GM12878 (cell line): Measurements from ENCODE around the gene SSTR1. TPM values are rescaled to one million over a fixed set of nuclear protein-coding genes. Genes with fewer than 3 reads are reported as not detected.

Experiments
- ATAC-seq: fragments of 200-7000 bp; cut with Tn5 transposase; 3 replicates; pipeline ENCODE4 v1.9.1; 2020; ENCODE audit warnings: mild to moderate bottlenecking, moderate library complexity
- BruUV-seq: library from RNA; stranded (reverse); fragments of 400-500 nt; replicated peaks from 2 replicates; lab custom pipeline; 2021; lab: Mats Ljungman, UMichigan
- CTCF ChIA-PET: fragments of 300-600 bp; sonication (Branson Sonifier 250); formaldehyde crosslinking; extraction: SDS; loops from one replicate; lab custom pipeline; 2021; ENCODE audit warnings: inconsistent platforms; lab: Yijun Ruan, JAX
- POLR2A ChIA-PET: fragments of 350-600 bp; formaldehyde crosslinking; extraction: SDS; loops from one replicate; lab custom pipeline; 2021; ENCODE audit warnings: inconsistent platforms; lab: Charles Lee
- RAD21 ChIA-PET: fragments of 300-600 bp; sonication (Branson Sonifier 250); formaldehyde crosslinking; loops from one replicate; lab custom pipeline; 2023; ENCODE audit warnings: antibody characterized with exemption; ENCODE audit not compliant: unreplicated experiment; lab: Charles Lee
- SMC1A ChIA-PET: fragments of 300-600 bp; sonication (Branson Sonifier 250); formaldehyde crosslinking; loops from one replicate; lab custom pipeline; 2023; ENCODE audit not compliant: unreplicated experiment, uncharacterized antibody; lab: Charles Lee
- DNase-seq: peaks from one replicate; pipeline ENCODE4 v3.0.0-alpha.2; 2011; ENCODE audit warnings: low read depth, low spot score
- FAIRE-seq: peaks from 3 replicates; lab custom pipeline; 2011; peaks lifted over from hg19 to GRCh38; lab: Jason Lieb, UNC
- H2AFZ ChIP-seq: 2 replicates; pipeline ENCODE4 v1.6.0; 2011; ENCODE audit warnings: low read depth, low read length, control low read depth; ENCODE audit not compliant: control insufficient read depth
- H3K27ac ChIP-seq: 2 replicates; pipeline ENCODE4 v1.5.1; 2011; ENCODE audit warnings: control low read depth; ENCODE audit not compliant: control insufficient read depth, insufficient read depth
- H3K27me3 ChIP-seq, 2 experiments: replicated peaks in 1 of 2; 2 replicates each; pipeline versions ENCODE4 v1.6.0 to v1.6.1; 2011; ENCODE audit warnings: low read length in 1 of 2; ENCODE audit not compliant: control insufficient read depth in 2 of 2, insufficient read depth in 2 of 2
- H3K36me3 ChIP-seq, 2 experiments: 2 replicates each; pipeline ENCODE4 v1.5.1; 2011; ENCODE audit warnings: low read length in 1 of 2; ENCODE audit not compliant: control insufficient read depth in 2 of 2, insufficient read depth in 2 of 2
- H3K4me1 ChIP-seq: 2 replicates; pipeline ENCODE4 v1.6.1; 2011; ENCODE audit warnings: mild to moderate bottlenecking, low read length, moderate library complexity, mixed read lengths; ENCODE audit not compliant: control insufficient read depth, insufficient read depth
- H3K4me2 ChIP-seq: 2 replicates; pipeline ENCODE4 v1.6.0; 2011; ENCODE audit warnings: control low read depth; ENCODE audit not compliant: control insufficient read depth, insufficient read depth
- H3K4me3 ChIP-seq: fragments of 200-600 bp; sonication (generic); 2 replicates; pipeline ENCODE4 v1.5.1; 2016
- H3K79me2 ChIP-seq: 2 replicates; pipeline ENCODE4 v1.6.0; 2011; ENCODE audit warnings: low read length; ENCODE audit not compliant: control insufficient read depth, insufficient read depth
- H3K9ac ChIP-seq: 2 replicates; pipeline ENCODE4 v1.8.0; 2011; ENCODE audit warnings: low read length, control low read depth, mixed read lengths; ENCODE audit not compliant: control insufficient read depth, insufficient read depth
- H3K9me3 ChIP-seq: replicated peaks from 3 replicates; pipeline ENCODE4 v1.5.1; 2011; ENCODE audit warnings: mild to moderate bottlenecking, low read length; ENCODE audit not compliant: control insufficient read depth, insufficient read depth
- H4K20me1 ChIP-seq: 2 replicates; pipeline ENCODE4 v1.6.0; 2011; ENCODE audit not compliant: control insufficient read depth, insufficient read depth
- EED ChIP-seq: sonication (generic); IDR thresholded peaks from 2 replicates; pipeline ENCODE4 v1.6.1; 2016; ENCODE audit warnings: antibody characterized with exemption, low read depth
- ETV6 ChIP-seq, 2 experiments: fragments of 450-650 bp in 1 of 2; IDR thresholded peaks in 1 of 2; conservative IDR thresholded peaks in 1 of 2; 2 replicates each; pipeline ENCODE4 v1.6.1; 2014; ENCODE audit warnings: antibody characterized with exemption in 1 of 2, borderline replicate concordance in 1 of 2, low read depth in 1 of 2, mild to moderate bottlenecking in 1 of 2, moderate library complexity in 1 of 2
- FOS ChIP-seq: IDR thresholded peaks from 3 replicates; pipeline ENCODE4 v1.6.1; 2011; ENCODE audit warnings: borderline replicate concordance; ENCODE audit not compliant: insufficient read length; ENCODE audit errors: extremely low read depth
- MYC ChIP-seq: IDR thresholded peaks from 2 replicates; pipeline ENCODE4 v1.6.1; 2011; ENCODE audit warnings: mild to moderate bottlenecking, low read length, moderate library complexity, inconsistent platforms; ENCODE audit not compliant: insufficient read depth, insufficient replicate concordance, insufficient read length, severe bottlenecking
- RAD51 ChIP-seq: fragments of 450-650 bp; IDR thresholded peaks from 2 replicates; pipeline ENCODE4 v1.6.1; 2016; ENCODE audit warnings: moderate library complexity, mild to moderate bottlenecking, inconsistent platforms
- STAT3 ChIP-seq: IDR thresholded peaks from 2 replicates; pipeline ENCODE4 v1.6.1; 2011; ENCODE audit warnings: low read depth, low read length, improper control_type of control experiment
- YY1 ChIP-seq: IDR thresholded peaks from 2 replicates; pipeline ENCODE4 v1.6.1; 2011; ENCODE audit warnings: low read depth, mild to moderate bottlenecking, low read length
- WGBS: methylation state at CpG from one replicate; pipeline ENCODE4 v1.1.6; 2016; ENCODE audit warnings: low lambda C conversion rate; ENCODE audit not compliant: insufficient replicate concordance, insufficient coverage; ENCODE audit errors: missing lambda C conversion rate; 5-methylcytosine and 5-hydroxymethylcytosine counted together
- in situ Hi-C: fragments of 300-500 bp; cut with MboI; formaldehyde crosslinking; loops from 9 replicates; pipeline ENCODE4 v1.14.3; 2018; ENCODE audit warnings: mixed read lengths
- intact Hi-C: fragments of 100-400 bp; cut with micrococcal nuclease; formaldehyde crosslinking; loops from one replicate; pipeline ENCODE4 v1.14.2; 2022; ENCODE audit not compliant: unreplicated experiment
- polyA plus RNA-seq, 11 experiments: library from polyadenylated mRNA; depleted of rRNA in 4 of 11; unstranded in 6 of 11; stranded (reverse) in 5 of 11; fragments of >200 nt; fragmentation: Nextera tagmentation in 4 of 11; fragmentation: Illumina TruSeq in 1 of 11; extraction: Ambion mirVana in 4 of 11; extraction: Trizol in 1 of 11; gene quantifications; 1 replicate in 1 of 11; 2 replicates in 10 of 11; pipeline versions ENCODE4 v1.2.1 to v1.2.3, GENCODE V29; 2011 to 2016; ENCODE audit warnings: inconsistent platforms in 2 of 11, missing spikeins in 2 of 11, low read depth in 1 of 11
- total RNA-seq, 4 experiments: library from RNA; depleted of rRNA in 3 of 4; stranded (reverse); fragments of >200 nt in 3 of 4; fragmentation: Illumina TruSeq in 1 of 4; extraction: Trizol in 1 of 4; gene quantifications; 2 replicates each; pipeline versions ENCODE4 v1.2.1 to v1.2.3, GENCODE V29; 2013 to 2021
- TF ChIP-seq, protein P1 (sequence below): fragments of 150-350 bp; IDR thresholded peaks from 2 replicates; pipeline ENCODE4 v1.6.1; 2014; ENCODE audit warnings: mild to moderate bottlenecking, low read depth, low read length
- TF ChIP-seq, protein P2 (sequence below): fragments of 450-650 bp; IDR thresholded peaks from 2 replicates; pipeline ENCODE4 v1.6.1; 2017; ENCODE audit warnings: antibody characterized with exemption, mild to moderate bottlenecking, moderate library complexity
- TF ChIP-seq, protein P3 (sequence below): IDR thresholded peaks from 2 replicates; pipeline ENCODE4 v1.6.1; 2011; ENCODE audit warnings: borderline replicate concordance, low read depth, mild to moderate bottlenecking, moderate library complexity, low read length; ENCODE audit not compliant: insufficient read depth, poor library complexity, severe bottlenecking

SSTR1 gene
- total and polyA plus RNA-seq, 10 of the 15 experiments (the other 5 are each of a cell fraction or from before 2014, with no cell fraction given): 0.01 to 0.05 TPM; not detected in 8

GRCh38 chr14:38224338-38224737 is 16.6 kb downstream of the SSTR1 start (continued):
- no peak for TF ChIP-seq STAT3
- TF ChIP-seq, protein P1, sequence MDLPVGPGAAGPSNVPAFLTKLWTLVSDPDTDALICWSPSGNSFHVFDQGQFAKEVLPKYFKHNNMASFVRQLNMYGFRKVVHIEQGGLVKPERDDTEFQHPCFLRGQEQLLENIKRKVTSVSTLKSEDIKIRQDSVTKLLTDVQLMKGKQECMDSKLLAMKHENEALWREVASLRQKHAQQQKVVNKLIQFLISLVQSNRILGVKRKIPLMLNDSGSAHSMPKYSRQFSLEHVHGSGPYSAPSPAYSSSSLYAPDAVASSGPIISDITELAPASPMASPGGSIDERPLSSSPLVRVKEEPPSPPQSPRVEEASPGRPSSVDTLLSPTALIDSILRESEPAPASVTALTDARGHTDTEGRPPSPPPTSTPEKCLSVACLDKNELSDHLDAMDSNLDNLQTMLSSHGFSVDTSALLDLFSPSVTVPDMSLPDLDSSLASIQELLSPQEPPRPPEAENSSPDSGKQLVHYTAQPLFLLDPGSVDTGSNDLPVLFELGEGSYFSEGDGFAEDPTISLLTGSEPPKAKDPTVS: no peak
- no peak for TF ChIP-seq YY1
- TF ChIP-seq, protein P2, sequence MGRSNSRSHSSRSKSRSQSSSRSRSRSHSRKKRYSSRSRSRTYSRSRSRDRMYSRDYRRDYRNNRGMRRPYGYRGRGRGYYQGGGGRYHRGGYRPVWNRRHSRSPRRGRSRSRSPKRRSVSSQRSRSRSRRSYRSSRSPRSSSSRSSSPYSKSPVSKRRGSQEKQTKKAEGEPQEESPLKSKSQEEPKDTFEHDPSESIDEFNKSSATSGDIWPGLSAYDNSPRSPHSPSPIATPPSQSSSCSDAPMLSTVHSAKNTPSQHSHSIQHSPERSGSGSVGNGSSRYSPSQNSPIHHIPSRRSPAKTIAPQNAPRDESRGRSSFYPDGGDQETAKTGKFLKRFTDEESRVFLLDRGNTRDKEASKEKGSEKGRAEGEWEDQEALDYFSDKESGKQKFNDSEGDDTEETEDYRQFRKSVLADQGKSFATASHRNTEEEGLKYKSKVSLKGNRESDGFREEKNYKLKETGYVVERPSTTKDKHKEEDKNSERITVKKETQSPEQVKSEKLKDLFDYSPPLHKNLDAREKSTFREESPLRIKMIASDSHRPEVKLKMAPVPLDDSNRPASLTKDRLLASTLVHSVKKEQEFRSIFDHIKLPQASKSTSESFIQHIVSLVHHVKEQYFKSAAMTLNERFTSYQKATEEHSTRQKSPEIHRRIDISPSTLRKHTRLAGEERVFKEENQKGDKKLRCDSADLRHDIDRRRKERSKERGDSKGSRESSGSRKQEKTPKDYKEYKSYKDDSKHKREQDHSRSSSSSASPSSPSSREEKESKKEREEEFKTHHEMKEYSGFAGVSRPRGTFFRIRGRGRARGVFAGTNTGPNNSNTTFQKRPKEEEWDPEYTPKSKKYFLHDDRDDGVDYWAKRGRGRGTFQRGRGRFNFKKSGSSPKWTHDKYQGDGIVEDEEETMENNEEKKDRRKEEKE: no peak
- TF ChIP-seq EED: no peak

- FAIRE-seq (no peak), ATAC-seq (no peak), DNase-seq (no peak)
- Histone ChIP-seq H3K9ac (no peak overlapping the region), H3K36me3 (no peaks in the 10 kb centered on the region), H4K20me1 (no peaks in the 10 kb centered on the region), H3K4me2 (no peak overlapping the region), H3K4me1 (no peaks in the 10 kb centered on the region), H3K27ac (no peak overlapping the region), H3K4me3 (no peak overlapping the region), H2AFZ (no peak overlapping the region), H3K9me3 (no peaks in the 10 kb centered on the region), H3K27me3 (no peaks in the 10 kb centered on the region), H3K79me2 (no peaks in the 10 kb centered on the region)
- ChIA-PET RAD21 (no interaction called here), POLR2A (no interaction called here), SMC1A (no interaction called here), CTCF (no interaction called here)
- no peak for TF ChIP-seq RAD51
- TF ChIP-seq ETV6 (conservative IDR thresholded peaks at IDR 0.05 in 1 of 2, IDR thresholded peaks at IDR 0.05 in 1 of 2; ENCODE audit: borderline replicate concordance in 1 of 2, low read depth in 1 of 2): no peak
- TF ChIP-seq MYC: no peak
- TF ChIP-seq, protein P3, sequence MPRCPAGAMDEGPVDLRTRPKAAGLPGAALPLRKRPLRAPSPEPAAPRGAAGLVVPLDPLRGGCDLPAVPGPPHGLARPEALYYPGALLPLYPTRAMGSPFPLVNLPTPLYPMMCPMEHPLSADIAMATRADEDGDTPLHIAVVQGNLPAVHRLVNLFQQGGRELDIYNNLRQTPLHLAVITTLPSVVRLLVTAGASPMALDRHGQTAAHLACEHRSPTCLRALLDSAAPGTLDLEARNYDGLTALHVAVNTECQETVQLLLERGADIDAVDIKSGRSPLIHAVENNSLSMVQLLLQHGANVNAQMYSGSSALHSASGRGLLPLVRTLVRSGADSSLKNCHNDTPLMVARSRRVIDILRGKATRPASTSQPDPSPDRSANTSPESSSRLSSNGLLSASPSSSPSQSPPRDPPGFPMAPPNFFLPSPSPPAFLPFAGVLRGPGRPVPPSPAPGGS: no peak
- no peak for TF ChIP-seq FOS
- 20% methylated on average over 2 of the region's 2 CpGs for WGBS
- BruUV-seq: no TSS peak
- in situ Hi-C loops: no loop called here
- intact Hi-C loops: no loop called here
These were observed 18.2 kb downstream of the SSTR1 start for GRCh38 chr14:38225946-38226345.
